Erythroblast (primary cell): ENCODE measurements around the gene SIRPD.
"Not testable (repeated sequence)": the region's sequence is repeated elsewhere in the genome, so short reads cannot be mapped to it uniquely, and the experiment has no call there.

Experiments
- GATA1 ChIP-seq: IDR thresholded peaks from 2 replicates; pipeline ENCODE4 v1.6.1; 2011; ENCODE audit warnings: low read depth, mild to moderate bottlenecking, control low read depth, low read length, moderate library complexity
- POLR2A ChIP-seq: IDR thresholded peaks from 2 replicates; pipeline ENCODE4 v1.6.1; 2011; ENCODE audit warnings: mild to moderate bottlenecking, low read length

- TF ChIP-seq POLR2A, GATA1: not testable (repeated sequence)
Measured at GRCh38 chr20:1497371-1497770, 60.1 kb downstream of the SIRPD start.
